GM12891 (cell line): ENCODE measurements around the gene COTL1.

Source experiments
- POLR2AphosphoS5 ChIP-seq: IDR thresholded peaks from 2 replicates; pipeline ENCODE4 v1.6.1; 2011; ENCODE audit warnings: low read depth, low read length, control low read depth
- SPI1 ChIP-seq: IDR thresholded peaks from 2 replicates; pipeline ENCODE4 v1.6.1; 2011; ENCODE audit warnings: low read depth, low read length, control low read depth

GRCh38 chr16:84594725-84595038 is 23.2 kb downstream of the COTL1 start:
- no peak for TF ChIP-seq SPI1
- no peak for TF ChIP-seq POLR2AphosphoS5
